Transverse colon (tissue), 4 donors: Measurements from ENCODE around the gene EYS. TPM values are rescaled to one million over a fixed set of nuclear protein-coding genes. Genes with fewer than 3 reads are reported as not detected.

ENCODE experiments used
- DNase-seq: peaks from one replicate; pipeline ENCODE4 v3.0.0-alpha.2; 2019
- H3K27ac ChIP-seq, 4 donors: fragments of 200-600 bp; sonication (generic); 2 replicates each; pipeline ENCODE4 v1.5.1; 2016 to 2018; ENCODE audit warnings: inconsistent platforms in 4 of 4
- H3K27me3 ChIP-seq: fragments of 200-600 bp; sonication (generic); 2 replicates; pipeline ENCODE4 v1.5.1; 2017; ENCODE audit warnings: inconsistent platforms
- H3K36me3 ChIP-seq, 4 donors: fragments of 200-600 bp; sonication (generic); 2 replicates each; pipeline ENCODE4 v1.5.1; 2017 to 2019; ENCODE audit warnings: inconsistent platforms in 4 of 4
- H3K4me1 ChIP-seq, 4 donors: fragments of 200-600 bp; sonication (generic); 2 replicates each; pipeline ENCODE4 v1.5.1; 2017 to 2020; ENCODE audit warnings: inconsistent platforms in 4 of 4
- H3K4me3 ChIP-seq, 4 donors: fragments of 200-600 bp; sonication (generic); 1 replicate in 1 of 4; 2 replicates in 3 of 4; pipeline versions ENCODE4 v1.5.1 to v1.6.1; 2017 to 2019; ENCODE audit warnings: inconsistent platforms in 4 of 4
- H3K9me3 ChIP-seq, 2 donors: fragments of 200-600 bp; sonication (generic); 2 replicates each; pipeline ENCODE4 v1.5.1; 2017 to 2019; ENCODE audit warnings: inconsistent platforms in 2 of 2
- EP300 ChIP-seq: sonication (generic); formaldehyde crosslinking; IDR thresholded peaks from one replicate; pipeline ENCODE4 v1.6.1; 2017; ENCODE audit warnings: antibody characterized with exemption, low read depth
- POLR2A ChIP-seq: fragments of 450-650 bp; IDR thresholded peaks from one replicate; pipeline ENCODE4 v1.6.1; 2016; ENCODE audit warnings: antibody characterized with exemption, mild to moderate bottlenecking, moderate library complexity
- POLR2AphosphoS5 ChIP-seq, 3 donors: sonication (generic); formaldehyde crosslinking; IDR thresholded peaks; one replicate each; pipeline ENCODE4 v1.6.1; 2016; ENCODE audit warnings: antibody characterized with exemption in 3 of 3
- WGBS, 2 donors: methylation state at CpG; one replicate each; pipeline ENCODE4 v1.1.5; 2018; ENCODE audit warnings: low coverage in 1 of 2; 5-methylcytosine and 5-hydroxymethylcytosine counted together
- in situ Hi-C, 4 donors: fragments of 200-750 bp; cut with MboI; loops; one replicate each; pipeline versions ENCODE4 v1.15.0 to v1.15.1; 2017; ENCODE audit warnings: low sequenced_read_pairs in 3 of 4, low pct_ligation_motif_present in 1 of 4, low pct_unique_long_range_greater_than_20kb in 1 of 4
- intact Hi-C: fragments of 100-400 bp; cut with DNase I; formaldehyde crosslinking; loops from one replicate; pipeline ENCODE4 v1.15.1; 2023; ENCODE audit warnings: low total_unique reads
- total RNA-seq, 4 donors: library from RNA; depleted of rRNA; stranded (reverse); fragments of >200 nt; gene quantifications; one replicate each; pipeline ENCODE4 v1.1.0, GENCODE V29; 2016
- TF ChIP-seq, protein P1 (sequence below), 5 experiments: fragments of 200-600 bp in 3 of 5; fragments of 450-650 bp in 2 of 5; sonication (generic) in 3 of 5; IDR thresholded peaks; 1 replicate in 2 of 5; 2 replicates in 3 of 5; pipeline ENCODE4 v1.5.1; 2016 to 2017; ENCODE audit warnings: antibody characterized with exemption in 5 of 5, inconsistent platforms in 3 of 5, mild to moderate bottlenecking in 2 of 5, moderate library complexity in 1 of 5

Gene EYS
- total RNA-seq, 4 donors from 2014 or later, result 0.41 TPM; not detected in 3

- Histone ChIP-seq H3K36me3 (no peaks in the 10 kb centered on the region), H3K4me1 (peaks cover 0 to 11% (median 5%) of the 10 kb centered on the region in 4 donors), H3K27me3 (no peaks in the 10 kb centered on the region), H3K9me3 (no peaks in the 10 kb centered on the region), H3K4me3 (no peak overlapping the region), H3K27ac (peak overlapping the region in 2 of 4 donors; percentile 35 to 47)
- intact Hi-C loops (no loop called here), in situ Hi-C loops (no loop called here)
- WGBS, 2 donors, result 41 to 49% methylated on average over 3 of the region's 3 CpGs
- DNase-seq, result no peak
- no peak for TF ChIP-seq POLR2AphosphoS5 (IDR thresholded peaks at IDR 0.05)
- no peak for TF ChIP-seq EP300
- TF ChIP-seq, protein P1, sequence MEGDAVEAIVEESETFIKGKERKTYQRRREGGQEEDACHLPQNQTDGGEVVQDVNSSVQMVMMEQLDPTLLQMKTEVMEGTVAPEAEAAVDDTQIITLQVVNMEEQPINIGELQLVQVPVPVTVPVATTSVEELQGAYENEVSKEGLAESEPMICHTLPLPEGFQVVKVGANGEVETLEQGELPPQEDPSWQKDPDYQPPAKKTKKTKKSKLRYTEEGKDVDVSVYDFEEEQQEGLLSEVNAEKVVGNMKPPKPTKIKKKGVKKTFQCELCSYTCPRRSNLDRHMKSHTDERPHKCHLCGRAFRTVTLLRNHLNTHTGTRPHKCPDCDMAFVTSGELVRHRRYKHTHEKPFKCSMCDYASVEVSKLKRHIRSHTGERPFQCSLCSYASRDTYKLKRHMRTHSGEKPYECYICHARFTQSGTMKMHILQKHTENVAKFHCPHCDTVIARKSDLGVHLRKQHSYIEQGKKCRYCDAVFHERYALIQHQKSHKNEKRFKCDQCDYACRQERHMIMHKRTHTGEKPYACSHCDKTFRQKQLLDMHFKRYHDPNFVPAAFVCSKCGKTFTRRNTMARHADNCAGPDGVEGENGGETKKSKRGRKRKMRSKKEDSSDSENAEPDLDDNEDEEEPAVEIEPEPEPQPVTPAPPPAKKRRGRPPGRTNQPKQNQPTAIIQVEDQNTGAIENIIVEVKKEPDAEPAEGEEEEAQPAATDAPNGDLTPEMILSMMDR (IDR thresholded peaks at IDR 0.05), result no peak
- no peak for TF ChIP-seq POLR2A
These were observed 590 bp downstream of the EYS start for GRCh38 chr6:65706436-65706835.

GRCh38 chr6:65701325-65701724 lies 5.7 kb downstream of the EYS start:
- no peak for DNase-seq
- in situ Hi-C loops, result no loop called here
- no peak for TF ChIP-seq POLR2AphosphoS5 (IDR thresholded peaks at IDR 0.05)
- TF ChIP-seq, protein P1 (IDR thresholded peaks at IDR 0.05), result no peak
- no peak for TF ChIP-seq POLR2A
- no peak for TF ChIP-seq EP300
- no peaks in the 10 kb centered on the region for H3K9me3 ChIP-seq
- H3K4me1 ChIP-seq, result peaks cover 0 to 3% (median 0%) of the 10 kb centered on the region in 4 donors
- no peaks in the 10 kb centered on the region for H3K27me3 ChIP-seq
- H3K4me3 ChIP-seq, result no peak overlapping the region
- WGBS, 2 donors, result 33 to 51% methylated on average over 1 of the region's 1 CpG
- no peaks in the 10 kb centered on the region for H3K36me3 ChIP-seq
- no peak overlapping the region for H3K27ac ChIP-seq
- intact Hi-C loops, result no loop called here

- Histone ChIP-seq H3K9me3 (no peaks in the 10 kb centered on the region), H3K4me3 (no peak overlapping the region), H3K36me3 (no peaks in the 10 kb centered on the region), H3K27me3 (no peaks in the 10 kb centered on the region), H3K27ac (no peak overlapping the region), H3K4me1 (peaks cover 0 to 3% (median 0%) of the 10 kb centered on the region in 4 donors)
- intact Hi-C loops (no loop called here), in situ Hi-C loops (no loop called here)
- no peak for DNase-seq
- TF ChIP-seq POLR2AphosphoS5 (IDR thresholded peaks at IDR 0.05) (no peak), EP300 (no peak), POLR2A (no peak)
- TF ChIP-seq, protein P1 (IDR thresholded peaks at IDR 0.05), result no peak
- WGBS, 2 donors, result 61 to 62% methylated on average over 4 of the region's 4 CpGs
These were observed 6.5 kb downstream of the EYS start for GRCh38 chr6:65700561-65700960.

- in situ Hi-C loops, result no loop called here
- WGBS, 2 donors, result 49 to 70% methylated on average over 3 of the region's 3 CpGs
- H3K9me3 ChIP-seq, result no peaks in the 10 kb centered on the region
- peak overlapping the region in 2 of 4 donors; percentile 7 to 24 for H3K27ac ChIP-seq
- no peak for DNase-seq
- no peak overlapping the region for H3K4me3 ChIP-seq
- no peaks in the 10 kb centered on the region for H3K27me3 ChIP-seq
- intact Hi-C loops, result no loop called here
- H3K4me1 ChIP-seq, result peaks cover 0 to 13% (median 4%) of the 10 kb centered on the region in 4 donors
- H3K36me3 ChIP-seq, result no peaks in the 10 kb centered on the region
- TF ChIP-seq, protein P1 (IDR thresholded peaks at IDR 0.05), result no peak
- TF ChIP-seq EP300 (no peak), POLR2AphosphoS5 (IDR thresholded peaks at IDR 0.05) (no peak), POLR2A (no peak)
These were observed 14.9 kb downstream of the EYS start for GRCh38 chr6:65692109-65692508.
